ENCODE measurements around the gene CCDC86.

CCDC86 gene

DNA sequence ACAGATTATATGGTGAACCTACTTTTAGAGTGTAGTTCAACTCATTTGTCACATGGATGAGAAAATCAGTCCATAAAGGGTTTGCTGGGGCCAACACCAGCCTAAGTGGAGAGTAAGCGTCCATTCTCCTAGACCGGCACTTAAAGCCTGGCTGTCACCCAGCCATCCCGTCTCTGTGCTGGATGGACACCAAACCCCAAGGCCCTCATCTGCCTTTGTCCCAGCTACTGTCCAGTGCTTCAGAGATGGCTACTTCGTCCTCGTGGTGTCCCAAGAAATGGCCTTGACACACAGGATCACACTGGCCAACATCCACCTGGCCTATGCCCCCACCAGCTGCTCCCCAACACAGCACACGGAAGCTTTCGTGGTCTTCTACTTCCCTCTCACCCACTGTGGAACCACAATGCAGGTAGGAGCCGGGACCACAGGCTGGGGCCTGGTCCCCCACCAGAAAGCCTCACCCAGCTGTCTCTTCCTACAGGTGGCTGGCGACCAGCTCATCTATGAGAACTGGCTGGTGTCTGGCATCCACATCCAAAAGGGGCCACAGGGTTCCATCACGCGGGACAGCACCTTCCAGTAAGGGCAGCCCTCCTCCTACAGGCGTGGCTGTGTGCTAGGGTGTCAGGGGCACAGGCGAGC is 28.9 kb downstream of the CCDC86 start:
- DNase-seq = no peak

DNA sequence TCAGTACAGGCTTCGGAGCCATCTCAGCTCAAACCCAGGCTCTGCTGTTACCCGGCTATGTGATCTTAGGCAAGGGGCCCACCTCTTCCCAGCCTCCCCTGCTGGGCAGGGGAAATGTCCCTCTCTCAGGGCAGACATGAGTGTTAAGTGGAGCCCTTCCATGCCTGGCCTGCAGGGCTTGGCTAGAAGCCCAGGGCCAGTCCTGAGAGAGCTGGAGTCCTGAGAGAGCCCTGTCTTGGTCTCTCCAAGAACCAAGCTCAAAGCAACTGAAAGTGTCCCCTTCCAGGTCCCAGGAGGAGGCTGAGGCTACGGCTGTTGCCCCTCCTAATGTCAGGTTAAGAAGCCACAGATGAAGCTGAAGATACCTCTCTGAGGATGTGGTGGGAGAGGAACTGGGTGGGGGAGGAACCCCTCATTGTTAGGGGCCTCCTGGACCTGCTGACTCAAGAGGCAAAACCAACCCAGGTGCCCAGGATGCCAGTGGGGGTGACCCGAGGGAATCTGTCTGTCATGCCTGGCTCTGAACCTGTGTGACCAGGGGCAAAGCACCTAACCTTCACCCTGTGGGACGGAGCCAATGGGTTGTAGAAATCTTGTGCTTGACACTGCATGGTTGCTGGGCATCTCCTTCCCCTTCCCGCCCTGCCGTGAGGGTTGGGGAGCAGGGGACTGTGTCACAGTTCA is 29.6 kb downstream of the CCDC86 start:
- no peak for DNase-seq

DNA sequence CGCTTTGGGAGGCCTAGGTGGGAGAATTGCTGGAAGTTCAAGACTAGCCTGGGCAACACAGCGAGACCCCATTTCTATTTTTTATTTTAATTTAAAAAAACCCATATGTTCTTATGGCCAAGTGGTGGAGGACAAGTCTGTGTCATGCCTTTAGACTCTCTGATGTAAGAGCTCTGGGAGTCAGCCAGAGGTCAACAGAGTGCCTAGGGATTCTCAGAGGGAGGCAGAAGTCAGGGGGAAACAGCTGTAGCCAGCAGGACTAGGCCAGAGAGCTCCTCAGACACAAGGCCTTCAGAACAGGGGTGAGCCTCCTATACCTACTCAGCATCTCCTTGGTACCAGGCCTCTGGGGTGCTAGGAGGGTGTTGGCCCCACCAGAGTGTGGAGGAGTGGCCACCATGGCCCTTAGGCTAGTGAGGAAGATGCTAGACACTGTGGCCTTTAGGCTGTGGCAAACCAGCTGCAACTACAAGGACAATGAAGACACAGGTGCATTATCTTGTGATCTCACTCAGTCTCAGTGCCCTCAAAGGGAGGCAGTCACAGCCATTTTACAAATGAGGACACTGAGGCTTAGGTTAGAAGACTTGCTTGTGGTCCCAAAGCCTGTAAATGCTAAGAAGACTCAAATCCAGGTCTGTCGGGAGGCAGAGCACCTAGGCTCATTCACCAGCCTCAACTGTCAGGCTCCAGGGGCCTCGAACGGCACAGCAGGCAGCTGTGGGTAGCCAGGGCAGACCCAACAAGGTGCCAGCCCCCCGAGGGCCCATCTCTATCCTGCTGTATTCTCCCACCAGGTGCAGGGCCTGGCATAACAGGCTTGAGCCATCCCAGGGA is 30.4 kb downstream of the CCDC86 start:
- DNase-seq = no peak

DNA sequence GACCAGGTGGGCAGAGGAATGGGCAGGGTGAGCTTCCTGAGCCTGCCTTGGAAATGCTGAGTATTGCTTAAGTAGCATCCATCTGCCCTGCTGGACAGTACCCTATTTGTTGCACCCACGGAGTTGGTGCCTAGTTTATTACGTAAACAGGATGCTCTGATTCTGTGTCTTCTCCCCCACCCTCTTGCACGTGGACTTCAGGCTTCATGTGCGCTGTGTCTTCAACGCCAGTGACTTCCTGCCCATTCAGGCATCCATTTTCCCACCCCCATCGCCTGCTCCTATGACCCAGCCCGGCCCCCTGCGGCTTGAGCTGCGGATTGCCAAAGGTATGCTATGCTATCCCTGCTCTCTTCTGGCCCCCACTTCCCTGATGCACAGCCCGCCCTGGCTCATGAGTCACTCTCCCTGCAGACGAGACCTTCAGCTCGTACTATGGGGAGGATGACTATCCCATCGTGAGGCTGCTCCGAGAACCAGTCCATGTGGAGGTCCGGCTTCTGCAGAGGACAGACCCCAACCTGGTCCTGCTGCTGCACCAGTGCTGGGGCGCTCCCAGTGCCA is 31.1 kb downstream of the CCDC86 start:
- DNase-seq = no peak

DNA sequence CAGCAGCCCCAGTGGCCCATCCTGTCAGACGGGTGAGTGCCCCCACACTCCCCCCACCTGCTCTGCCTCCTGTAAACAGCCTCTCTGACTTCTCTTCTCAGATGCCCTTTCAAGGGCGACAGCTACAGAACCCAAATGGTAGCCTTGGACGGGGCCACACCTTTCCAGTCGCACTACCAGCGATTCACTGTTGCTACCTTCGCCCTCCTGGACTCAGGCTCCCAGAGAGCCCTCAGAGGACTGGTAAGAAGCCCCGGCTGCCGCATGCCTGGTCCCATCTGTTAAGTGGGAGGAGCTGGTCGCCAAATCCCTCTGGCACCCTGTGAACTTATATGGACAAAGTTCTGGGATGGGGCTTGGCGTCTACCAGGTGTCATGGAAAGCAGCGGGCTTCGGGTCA is 31.6 kb downstream of the CCDC86 start:
- DNase-seq = no peak

DNA sequence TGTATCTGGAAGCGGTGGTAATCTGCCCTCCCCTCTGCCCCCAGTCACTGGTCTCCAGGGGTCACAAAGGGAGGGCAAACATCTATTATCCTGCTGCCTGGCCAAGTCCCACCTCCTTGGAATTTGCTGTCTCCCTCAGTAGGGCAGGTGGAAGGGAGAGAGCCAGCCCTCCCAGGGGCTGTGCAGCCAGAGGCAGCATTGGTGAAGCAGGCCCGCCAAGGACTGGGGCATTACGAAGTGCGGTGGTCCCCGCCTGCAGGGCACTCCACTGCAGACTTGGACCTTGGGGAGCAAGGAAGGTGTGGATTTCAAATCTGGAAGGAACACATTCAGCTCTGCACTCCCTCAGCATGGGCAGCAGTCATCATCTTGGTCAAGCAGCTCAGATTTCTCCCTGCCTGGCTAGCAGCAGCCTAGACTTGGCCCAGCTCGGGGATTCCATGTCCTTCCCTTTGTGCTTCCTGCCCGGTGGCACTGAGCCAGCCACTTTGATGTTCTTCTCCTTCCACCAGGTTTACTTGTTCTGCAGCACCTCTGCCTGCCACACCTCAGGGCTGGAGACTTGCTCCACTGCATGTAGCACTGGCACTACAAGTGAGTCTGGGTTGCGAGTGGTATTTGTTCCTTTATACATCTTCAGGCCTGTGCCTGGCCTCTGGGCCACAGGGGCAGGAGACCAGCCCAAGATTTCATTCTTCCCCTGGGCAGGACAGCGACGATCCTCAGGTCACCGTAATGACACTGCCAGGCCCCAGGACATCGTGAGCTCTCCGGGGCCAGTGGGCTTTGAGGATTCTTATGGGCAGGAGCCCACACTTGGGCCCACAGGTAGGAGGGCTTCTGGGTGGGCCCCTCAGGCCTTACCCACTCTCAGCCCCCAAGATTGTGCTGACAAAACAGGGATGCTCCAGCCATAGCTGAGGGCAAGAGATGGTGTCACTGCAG is 32.8 kb downstream of the CCDC86 start:
- DNase-seq = no peak

DNA sequence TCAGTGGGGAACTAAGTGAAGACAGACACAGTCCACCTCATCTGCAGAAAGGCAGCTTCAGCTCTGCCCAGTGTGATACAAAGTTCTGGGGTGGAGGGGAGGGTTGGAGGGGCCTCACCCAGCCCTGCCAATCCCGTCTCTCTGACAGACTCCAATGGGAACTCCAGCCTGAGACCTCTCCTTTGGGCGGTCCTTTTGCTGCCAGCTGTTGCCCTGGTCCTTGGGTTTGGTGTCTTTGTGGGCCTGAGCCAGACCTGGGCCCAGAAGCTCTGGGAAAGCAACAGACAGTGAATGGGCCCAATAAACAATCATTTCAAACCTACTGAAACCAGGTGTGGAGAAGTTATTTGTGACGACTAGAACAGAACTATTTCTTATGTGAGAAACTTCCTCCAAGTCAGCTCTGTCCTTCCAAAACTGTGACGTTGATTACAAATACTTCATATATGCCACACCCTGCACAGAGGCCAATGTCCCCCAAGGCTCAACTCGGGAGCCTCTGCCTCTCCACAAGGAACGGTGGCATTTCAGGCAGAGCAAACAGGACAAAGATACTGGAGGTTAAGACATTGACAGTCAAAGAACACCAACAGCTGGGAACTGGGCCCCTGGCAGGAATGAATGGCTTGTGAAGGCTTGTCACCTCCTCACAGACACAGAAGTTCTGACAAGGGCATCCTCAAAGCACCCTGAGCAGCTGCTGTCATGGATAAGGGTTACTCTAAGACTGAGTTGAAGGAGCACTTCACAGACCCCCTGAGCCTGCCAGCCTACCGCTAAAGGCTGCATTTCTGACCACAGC is 33.7 kb downstream of the CCDC86 start:
- no peak for DNase-seq

DNA sequence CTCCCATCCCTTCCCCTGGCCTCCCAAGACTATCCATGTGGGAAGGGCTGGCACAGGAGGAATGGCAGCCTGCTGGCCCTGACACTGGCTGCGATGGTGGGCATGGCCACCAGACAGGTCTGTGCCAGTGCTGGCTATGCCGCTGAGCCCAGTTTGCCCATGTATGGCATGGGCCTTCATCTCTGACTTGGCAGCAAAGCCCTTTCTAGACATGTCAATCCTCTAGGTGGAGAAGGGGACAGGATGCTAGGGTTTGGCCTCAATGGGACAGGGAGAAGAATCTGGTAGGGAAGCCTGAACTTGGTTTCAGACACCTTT is 34.2 kb downstream of the CCDC86 start:
- no peak for DNase-seq

DNA sequence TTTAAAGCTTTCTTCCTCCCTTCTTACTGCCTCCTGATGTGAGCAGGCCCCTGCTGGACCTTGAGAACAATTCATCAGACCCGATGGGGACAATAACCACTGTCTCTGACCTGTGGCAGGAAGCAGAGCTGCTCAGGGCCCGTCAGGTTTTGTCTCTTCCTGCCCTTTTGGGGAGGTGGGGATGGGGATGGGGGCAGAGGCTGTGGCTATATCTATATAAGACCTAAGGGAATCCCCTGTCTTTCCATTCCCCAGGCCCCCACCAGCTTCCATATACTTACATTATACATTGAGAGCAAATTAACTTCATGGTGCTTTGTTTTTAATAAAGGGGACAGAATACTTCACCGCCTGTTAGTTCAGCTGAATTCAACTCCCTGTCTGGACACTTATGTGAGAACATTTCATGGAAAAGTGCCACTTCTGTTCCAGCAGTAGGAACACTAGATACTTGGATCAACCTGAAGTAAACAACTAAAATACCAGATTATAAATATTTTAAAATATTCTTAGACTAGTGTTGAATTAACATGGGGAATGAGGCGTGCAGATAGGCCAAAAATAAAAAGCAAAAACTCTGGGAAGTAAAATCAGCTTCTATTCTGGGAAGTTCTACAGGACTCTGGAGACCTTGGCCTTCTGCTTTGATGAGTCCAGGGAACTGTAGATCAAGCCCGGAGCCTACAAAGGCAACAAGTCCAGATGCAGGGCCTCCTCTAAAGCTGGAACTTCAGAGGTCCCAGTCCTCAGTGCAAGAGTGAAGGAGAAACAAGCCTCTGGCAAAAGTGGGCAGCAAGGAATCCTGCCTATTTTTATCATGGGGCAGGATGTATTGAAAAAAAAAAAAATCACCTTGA is 36.6 kb downstream of the CCDC86 start:
- DNase-seq = no peak

DNA sequence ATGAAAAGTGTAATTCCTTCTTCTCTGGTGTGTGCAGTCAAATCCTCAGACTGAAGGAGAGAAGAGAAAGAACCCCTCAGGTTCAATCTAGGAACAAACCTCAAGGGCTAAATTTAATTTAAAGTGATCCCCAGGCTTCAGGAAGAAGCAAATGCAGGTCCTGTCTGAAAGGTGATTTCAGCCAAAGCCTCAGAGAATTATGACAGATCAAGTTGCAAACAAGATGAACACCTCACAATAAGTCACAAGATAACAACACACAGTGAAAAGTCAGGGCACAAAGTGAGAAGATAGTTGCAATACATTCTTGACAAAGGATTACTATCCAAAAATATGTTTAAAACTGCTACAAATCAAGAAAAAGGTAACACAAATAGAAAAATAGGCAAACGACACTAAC is 37.2 kb downstream of the CCDC86 start:
- DNase-seq = no peak

DNA sequence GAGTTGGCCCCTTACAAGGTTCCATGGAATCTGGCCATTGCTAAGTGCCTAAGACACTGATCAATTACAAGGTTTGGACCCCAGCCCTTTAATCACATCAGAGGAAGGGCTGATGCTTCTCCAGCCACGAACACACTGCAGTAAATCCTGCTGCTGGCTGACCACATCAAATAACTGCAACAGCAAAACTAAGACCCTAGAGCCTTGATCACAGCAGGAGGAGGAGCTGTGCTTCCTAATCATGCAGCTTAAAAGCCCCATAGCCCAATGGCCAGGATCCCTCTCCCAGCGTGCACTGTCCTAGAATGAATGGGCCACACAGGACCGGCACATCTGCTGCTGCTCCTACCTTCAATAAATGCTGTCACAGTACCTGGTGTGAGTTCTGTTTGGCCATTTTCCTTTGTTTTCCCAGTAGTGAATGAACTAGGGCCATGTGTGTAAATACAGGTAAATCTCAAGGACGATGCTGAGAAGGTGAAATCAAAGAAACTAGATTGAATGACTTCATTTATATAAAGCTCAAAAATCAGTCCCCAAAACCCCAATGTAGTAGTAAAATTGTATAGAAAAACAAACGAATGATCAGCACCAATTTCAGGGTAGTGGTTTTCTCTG is 38.2 kb downstream of the CCDC86 start:
- DNase-seq = no peak

DNA sequence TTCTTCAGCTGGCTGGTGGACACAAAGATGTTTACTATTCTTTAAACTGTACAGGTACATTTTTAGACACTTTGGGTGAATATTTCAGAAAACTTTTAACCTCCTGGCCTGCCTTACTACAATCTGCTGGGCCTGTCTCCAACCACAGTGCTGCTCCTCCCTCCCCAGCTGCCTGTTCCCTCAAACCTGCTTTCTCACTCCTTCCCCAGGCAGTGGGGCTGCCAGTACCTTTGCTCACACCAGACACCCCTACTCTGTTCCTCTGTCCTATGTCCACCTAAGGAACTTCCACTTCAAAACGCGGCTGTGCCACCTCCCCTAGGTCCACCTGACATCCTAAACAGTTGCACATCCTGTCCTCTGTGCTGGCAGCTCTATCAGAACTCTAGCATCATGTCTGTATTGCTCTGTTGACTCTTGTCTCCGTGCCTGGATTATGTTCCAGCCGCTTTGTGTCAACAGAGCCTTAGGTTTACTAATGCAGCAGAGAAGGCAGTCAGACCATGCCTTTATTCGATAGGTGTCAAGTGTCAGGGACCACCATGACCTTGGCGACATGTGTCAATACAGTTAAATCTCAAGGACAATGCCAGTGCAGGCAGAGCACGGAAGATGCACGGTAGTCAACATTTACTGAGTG is 38.9 kb downstream of the CCDC86 start:
- DNase-seq = no peak

DNA sequence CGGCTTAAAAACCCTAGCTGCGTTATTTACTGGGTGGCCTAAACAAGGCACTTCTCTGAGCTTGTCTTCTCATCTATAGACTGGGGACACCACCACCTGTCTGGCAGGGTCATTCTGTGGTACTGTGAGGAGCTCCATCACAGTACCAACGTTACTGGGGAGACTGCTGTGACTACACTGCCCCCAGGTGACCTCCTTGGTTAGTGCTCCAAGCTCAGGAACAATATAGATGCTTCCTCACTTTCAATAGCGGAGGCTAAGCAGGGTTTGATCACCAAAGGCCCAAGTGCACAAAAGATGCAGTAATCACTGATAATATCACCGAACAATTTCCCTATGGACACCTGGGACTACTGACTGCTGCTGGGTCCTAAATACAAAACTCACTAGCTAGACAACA is 45.6 kb downstream of the CCDC86 start:
- peak; percentile 37 for DNase-seq

DNA sequence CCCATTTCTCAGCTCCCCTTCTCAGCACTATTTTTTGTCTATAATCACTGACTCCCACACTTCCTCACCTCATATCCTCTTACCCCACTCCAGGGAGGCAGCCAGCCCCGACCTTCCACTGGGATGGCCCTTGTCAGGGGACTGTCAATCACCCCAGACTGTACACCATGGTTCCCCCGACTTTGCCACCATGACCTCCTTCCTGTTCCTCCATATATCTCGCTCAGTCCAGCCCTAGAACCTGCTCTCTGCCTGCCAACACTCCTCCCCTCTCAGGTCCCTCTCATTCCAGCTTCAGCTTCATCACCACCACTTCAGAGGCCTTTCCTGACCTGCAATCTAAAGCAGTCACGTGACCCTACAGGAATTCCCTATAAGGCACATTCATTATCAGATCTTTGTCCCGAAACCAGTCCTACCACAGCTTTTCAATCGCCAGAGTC is 48.0 kb downstream of the CCDC86 start:
- DNase-seq = no peak

DNA sequence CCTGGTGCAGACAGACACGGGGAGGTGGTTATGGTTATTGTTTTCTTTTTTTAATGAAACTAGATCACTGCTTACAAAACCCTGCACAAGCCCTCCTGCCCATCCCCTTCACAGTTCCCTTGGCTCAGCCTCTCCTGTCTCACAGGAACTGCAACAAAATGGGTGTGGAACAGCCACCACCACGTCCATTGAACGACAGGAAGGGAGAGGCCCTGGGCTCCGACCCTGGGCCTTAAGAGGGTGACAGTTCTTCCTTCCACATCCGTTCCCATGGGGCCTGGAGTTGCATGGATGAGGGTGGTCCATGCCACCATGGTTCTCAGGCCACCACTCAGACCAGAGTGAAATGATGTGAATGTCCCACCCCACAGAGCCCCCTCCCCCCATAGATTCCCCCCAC is 48.8 kb downstream of the CCDC86 start:
- no peak for DNase-seq

DNA sequence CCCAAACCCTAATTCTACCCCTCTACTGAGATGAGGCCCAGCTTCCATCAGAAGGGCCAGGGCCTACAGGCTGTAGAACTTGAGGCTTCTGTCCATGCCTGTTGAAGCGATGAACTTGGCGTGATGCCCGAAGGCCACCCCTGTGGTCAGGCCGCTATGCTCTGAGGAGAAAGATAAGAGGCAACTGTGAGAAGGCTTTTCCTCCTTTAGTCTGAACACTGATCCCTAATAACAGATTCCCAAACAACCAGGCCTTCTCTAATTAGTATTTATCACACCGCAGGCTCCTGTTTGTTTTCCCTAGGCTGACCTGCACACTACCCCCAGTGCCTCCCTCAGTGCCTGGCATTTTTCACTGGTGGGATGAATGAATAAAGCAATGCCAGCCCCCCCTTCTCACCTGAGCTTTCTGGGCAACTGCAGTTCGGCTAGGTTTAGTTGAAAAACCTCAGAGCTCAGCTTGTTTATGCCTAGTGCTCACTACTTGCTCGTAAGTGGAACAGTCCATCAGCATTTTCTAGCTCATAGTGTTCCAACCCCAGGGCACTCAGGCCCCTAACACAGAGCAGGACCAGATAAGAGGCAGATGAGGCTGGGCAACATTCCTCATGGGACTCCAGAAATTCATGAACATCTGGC is 49.3 kb downstream of the CCDC86 start:
- DNase-seq = no peak

DNA sequence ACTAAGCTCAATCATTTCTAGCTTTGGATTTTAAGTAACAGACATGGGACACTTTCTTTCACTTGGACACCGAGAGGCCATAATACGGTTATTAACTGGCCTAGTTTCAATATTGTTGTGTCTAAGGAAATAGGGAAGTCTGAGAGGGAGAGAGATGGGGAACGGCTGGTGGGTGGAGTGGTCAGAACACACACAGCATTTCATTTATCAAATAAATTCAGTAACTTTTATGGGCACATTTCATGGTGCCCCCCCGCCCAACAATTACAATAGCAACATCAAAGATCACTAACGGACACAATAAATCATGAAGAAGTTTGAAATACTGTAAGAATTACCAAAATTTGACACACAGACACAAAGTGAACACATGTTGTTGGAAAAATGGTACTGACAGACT is 53.8 kb downstream of the CCDC86 start:
- no peak for DNase-seq

DNA sequence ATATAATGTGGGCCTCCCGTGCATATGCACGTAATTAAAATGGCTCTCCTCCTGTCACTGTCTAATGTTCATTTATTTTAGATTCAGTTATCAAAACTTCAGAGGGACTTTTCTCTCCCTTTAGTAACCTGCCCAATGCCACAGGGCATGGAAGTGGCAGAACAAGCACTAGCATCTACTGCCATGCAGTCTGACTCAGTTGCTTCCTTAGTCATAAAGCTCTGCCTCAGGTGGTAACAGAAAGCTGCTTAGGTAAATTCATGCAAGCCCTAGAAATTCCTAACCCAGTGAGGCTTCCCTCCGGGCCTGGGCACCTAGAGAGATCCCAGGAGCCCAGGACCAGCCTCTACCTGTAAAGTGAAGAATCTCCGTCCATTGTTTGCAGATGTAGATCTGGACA is 55.6 kb downstream of the CCDC86 start:
- no peak for DNase-seq

Measured in NCI-H526 treated with DMSO at 0.1 percent for 48 hours (cell line).